NCI-H1105 treated with DMSO at 0.1 percent for 48 hours (cell line): Measurements from ENCODE around the gene GJB5.

Source experiments
- DNase-seq: peaks from one replicate; lab custom pipeline; 2025; lab: John Stamatoyannopoulos, UW

Gene GJB5

DNA sequence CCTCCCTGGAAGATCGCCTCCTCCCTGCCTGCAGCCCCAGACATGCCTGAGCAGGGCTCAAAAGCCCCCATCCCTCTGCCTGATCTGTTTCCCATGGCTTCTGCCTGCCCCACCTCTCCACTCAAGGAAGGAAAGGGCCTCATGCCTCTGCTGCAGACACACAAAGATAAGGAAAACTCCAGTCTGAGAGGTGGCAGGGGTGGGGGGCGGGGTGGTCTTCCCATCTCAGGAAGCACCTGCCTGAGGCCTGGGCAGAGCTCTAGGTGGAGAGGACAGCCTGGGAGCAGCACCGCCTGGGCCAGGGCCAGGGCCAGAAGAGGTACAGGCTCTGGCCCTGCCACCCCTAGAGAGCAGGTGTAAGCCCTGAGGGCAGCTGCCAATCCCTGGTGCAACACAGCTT is 22.1 kb downstream of the GJB5 start:
- no peak for DNase-seq

DNA sequence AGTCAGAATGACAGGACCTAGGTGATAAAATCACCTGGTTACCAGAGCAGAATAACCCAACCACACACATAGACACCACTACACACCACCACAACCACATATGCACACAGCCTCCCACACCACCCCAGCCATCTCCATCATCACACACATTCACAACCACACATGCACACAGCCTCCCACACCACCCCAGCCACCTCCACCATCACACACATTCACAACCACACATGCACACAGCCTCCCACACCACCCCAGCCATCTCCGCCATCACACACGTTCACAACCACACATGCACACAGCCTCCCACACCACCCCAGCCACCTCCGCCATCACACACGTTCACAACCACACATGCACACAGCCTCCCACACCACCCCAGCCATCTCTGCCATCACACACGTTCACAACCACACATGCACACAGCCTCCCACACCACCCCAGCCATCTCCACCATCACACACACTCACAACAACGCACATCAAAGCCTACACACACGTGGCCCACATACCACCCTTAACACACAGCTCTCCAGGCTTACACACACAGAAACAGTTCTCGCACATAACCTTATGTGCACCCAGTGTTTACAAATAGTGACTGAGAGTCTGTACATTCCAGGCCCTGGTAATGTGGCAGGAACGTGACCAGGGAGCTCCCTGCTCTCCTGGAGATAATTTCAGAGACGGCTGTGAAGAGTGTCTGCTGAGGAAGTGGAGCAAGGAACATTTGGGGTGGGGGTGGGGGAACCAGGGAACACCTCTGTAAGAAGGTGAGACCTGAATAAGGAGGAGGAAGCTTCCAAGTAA is 22.9 kb downstream of the GJB5 start:
- no peak for DNase-seq

DNA sequence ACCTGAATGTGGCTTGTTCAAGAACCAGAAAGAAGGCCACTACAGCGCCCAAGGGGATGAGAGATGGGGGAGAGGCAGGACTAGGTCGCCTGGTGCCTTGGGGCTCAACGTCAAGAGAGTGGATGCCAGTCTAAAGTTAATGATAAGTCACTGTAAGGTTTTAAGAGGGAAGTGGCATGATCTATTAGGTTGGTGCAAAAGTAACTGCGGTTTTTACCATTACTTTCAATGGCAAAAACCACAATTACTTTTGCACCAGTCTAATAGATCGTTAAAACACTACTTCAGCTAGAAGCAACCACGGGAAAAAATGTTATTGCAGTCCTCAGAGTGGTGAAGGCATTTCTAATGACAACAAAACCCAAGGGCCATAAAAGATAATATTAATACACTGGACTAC is 23.5 kb downstream of the GJB5 start:
- no peak for DNase-seq

DNA sequence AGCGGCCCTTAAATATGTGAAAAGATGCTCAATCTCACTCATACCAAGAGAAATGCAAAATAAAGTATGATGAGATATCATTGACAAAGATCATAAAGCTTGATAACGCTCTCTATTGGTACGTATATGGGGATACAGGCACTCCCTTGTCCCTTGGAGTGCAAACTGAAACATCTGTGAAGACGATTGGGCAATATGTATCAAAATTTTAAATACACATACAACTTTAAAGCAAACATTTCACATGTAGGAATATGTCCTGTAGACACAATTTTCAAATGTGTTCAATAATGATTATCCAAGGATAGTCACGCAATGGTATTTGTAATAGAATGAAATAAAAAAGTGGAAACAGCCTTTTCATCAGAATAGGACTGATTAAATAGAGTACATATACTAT is 24.2 kb downstream of the GJB5 start:
- DNase-seq = no peak

DNA sequence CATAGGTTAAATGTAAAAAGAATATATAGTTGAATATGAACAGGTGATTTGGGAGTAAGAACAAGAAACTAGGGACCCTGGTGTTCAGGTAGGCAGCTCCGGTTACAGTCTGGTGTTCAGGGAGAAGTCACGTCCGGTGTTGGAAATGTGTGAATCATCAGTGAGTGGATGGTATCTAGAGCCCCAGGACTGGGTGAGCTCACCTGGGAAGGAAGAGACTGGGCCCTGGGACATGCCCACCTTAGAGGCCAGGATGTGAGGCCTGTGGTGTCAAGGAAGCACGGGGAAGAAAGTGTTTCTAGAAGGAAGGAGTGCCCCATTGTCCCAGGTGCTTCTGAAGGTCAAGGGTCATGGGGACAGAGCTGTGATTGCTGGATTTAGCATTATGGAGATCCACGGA is 24.7 kb downstream of the GJB5 start:
- DNase-seq = no peak

DNA sequence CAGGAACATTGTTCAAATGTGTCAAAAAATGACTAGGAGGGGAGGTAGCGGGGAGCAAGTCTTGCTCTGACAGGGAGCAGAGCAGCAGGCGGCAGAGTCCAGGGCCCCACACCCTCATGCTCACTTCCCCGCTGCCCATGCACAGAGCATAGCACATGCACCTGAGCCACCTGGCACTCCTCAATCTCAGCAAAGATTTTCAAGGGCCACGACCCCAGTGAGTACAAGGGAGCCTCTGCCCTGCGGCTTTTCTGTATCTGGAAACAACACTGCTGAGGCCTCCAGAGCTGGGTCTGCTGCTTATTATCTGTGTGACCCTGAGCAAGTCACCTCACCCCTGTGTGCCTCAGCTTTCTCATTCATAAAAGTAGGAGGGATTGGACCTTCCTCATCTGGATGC is 25.1 kb downstream of the GJB5 start:
- no peak for DNase-seq

- DNase-seq = no peak
Measured at GRCh38 chr1:34780528-34780927, 25.7 kb downstream of the GJB5 start.

GRCh38 chr1:34781071-34781843 is 26.4 kb downstream of the GJB5 start, which contains the start of gene GJB3:
Gene GJB3, plus strand, starts transcription at chr1:34781214. Its CDS starts 3,549 bp downstream, at chr1:34784763.
- DNase-seq = no peak

- DNase-seq = no peak
Measured at GRCh38 chr1:34781844-34782391, 27.1 kb downstream of the GJB5 start.

DNA sequence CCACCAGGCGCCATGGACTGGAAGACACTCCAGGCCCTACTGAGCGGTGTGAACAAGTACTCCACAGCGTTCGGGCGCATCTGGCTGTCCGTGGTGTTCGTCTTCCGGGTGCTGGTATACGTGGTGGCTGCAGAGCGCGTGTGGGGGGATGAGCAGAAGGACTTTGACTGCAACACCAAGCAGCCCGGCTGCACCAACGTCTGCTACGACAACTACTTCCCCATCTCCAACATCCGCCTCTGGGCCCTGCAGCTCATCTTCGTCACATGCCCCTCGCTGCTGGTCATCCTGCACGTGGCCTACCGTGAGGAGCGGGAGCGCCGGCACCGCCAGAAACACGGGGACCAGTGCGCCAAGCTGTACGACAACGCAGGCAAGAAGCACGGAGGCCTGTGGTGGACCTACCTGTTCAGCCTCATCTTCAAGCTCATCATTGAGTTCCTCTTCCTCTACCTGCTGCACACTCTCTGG is 29.9 kb downstream of the GJB5 start:
- DNase-seq = no peak

DNA sequence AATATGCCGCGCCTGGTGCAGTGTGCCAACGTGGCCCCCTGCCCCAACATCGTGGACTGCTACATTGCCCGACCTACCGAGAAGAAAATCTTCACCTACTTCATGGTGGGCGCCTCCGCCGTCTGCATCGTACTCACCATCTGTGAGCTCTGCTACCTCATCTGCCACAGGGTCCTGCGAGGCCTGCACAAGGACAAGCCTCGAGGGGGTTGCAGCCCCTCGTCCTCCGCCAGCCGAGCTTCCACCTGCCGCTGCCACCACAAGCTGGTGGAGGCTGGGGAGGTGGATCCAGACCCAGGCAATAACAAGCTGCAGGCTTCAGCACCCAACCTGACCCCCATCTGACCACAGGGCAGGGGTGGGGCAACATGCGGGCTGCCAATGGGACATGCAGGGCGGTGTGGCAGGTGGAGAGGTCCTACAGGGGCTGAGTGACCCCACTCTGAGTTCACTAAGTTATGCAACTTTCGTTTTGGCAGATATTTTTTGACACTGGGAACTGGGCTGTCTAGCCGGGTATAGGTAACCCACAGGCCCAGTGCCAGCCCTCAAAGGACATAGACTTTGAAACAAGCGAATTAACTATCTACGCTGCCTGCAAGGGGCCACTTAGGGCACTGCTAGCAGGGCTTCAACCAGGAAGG is 30.5 kb downstream of the GJB5 start:
- DNase-seq = no peak

DNA sequence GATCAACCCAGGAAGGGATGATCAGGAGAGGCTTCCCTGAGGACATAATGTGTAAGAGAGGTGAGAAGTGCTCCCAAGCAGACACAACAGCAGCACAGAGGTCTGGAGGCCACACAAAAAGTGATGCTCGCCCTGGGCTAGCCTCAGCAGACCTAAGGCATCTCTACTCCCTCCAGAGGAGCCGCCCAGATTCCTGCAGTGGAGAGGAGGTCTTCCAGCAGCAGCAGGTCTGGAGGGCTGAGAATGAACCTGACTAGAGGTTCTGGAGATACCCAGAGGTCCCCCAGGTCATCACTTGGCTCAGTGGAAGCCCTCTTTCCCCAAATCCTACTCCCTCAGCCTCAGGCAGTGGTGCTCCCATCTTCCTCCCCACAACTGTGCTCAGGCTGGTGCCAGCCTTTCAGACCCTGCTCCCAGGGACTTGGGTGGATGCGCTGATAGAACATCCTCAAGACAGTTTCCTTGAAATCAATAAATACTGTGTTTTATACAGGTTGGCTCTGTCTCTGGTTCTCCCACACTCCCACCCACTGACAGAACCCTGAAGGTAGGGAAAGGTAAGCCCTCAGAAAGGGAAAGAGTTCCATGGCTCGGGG is 31.1 kb downstream of the GJB5 start:
- no peak for DNase-seq

GRCh38 chr1:34786521-34787325 is 31.9 kb downstream of the GJB5 start:
- peak; percentile 75 for DNase-seq

DNA sequence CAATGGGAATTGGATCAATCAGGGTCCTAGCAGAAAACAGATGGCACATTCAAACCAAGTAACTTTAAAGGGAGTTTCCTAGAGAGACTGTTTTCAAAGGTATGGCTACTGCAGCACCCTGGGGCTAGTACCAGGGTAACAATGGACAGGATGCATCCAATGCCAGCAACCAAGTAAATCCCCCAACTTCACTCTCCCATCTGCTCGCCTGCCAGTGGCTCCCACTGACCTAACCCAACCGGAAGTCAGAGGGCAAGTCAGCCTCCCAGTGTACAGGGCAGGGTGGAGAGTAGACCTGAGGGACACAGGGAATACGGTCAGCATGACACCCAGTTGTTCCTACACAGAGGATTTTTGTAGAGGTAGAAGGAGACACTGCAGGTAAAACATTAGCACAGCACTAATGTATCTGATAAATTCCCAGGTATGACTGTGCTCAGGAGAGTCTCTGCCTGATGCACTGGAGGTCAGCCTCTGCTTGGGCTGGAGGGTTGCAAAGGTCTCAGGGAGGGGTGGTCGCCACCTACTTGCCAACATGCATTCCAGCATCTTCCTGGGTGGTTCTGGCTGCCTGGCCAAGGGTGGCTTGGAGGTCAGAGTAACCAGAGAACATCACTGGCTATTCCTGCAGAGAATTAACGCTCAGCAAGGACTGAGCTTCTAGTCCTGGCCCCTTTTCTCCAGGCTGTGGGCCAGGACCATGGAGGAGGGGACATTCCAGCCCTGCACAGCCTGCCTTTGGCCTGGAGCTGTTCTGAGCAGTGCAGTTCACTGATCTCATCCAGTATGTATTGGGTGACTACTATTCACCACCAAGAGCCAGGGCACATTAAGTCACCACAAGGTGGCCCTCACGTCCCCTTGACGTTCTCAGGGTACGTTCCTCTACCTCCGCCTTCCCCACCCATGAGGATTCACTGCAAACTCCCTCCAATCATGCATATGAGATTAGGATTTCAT is 32.9 kb downstream of the GJB5 start:
- no peak for DNase-seq

DNA sequence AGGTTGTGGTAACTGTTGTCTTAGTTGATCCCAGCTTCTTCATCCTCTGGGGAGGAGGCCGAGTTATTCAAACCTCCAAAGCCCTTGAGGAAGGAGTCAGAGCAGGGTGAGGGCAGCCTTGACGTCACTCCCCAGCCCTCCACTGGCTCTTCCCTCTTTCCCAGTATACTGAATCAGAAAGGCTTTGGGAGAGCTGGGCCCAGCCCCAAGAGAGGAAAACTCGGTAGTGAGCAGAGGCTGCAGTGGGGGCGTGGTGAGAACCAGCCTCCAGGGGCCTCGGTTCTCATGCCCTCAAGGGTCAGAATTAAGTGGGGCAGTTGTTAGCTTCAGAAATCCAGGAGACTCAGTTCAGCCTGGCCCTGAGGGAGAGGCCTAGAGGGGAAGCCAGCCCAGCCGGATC is 36.1 kb downstream of the GJB5 start:
- DNase-seq = no peak

DNA sequence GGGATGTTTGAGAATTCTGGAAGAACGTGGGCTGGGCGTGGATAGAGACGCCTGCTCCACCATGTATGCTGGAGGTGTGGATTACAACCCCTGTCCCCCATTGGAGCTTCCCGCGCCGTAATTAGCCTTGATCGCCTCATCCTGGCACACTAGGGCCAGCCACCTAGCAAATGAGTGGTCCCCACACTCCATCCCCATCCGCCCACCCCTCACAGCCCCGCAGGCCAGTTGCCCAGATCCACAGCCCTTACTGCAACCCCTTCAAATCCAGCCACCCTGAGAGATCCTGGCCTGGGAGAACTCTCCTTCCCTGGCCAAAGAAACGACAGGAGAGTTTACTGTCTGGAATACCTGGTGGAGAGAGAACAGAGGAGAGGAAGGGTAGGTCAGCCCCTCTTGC is 37.6 kb downstream of the GJB5 start:
- DNase-seq = no peak

GRCh38 chr1:34792868-34793727 is 38.3 kb downstream of the GJB5 start, which contains the start of gene GJA4:
Gene GJA4, plus strand, starts transcription at chr1:34792999. Its CDS starts 1,215 bp downstream, at chr1:34794214.
- DNase-seq = peak; percentile 21

DNA sequence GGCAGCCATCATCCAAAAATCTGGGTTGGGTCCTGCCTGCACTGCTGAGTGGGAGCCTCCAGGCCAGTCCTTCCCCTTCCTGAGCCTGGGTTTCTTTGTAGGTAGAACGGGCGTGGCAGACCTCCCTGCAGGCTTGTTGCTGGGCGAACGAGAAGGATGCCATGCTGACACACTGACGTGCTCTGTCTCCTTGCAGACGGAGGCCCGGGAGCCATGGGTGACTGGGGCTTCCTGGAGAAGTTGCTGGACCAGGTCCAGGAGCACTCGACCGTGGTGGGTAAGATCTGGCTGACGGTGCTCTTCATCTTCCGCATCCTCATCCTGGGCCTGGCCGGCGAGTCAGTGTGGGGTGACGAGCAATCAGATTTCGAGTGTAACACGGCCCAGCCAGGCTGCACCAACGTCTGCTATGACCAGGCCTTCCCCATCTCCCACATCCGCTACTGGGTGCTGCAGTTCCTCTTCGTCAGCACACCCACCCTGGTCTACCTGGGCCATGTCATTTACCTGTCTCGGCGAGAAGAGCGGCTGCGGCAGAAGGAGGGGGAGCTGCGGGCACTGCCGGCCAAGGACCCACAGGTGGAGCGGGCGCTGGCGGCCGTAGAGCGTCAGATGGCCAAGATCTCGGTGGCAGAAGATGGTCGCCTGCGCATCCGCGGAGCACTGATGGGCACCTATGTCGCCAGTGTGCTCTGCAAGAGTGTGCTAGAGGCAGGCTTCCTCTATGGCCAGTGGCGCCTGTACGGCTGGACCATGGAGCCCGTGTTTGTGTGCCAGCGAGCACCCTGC is 39.3 kb downstream of the GJB5 start:
- no peak for DNase-seq
